Muscle layer of colon (tissue), 2 donors: Measurements from ENCODE around the gene UVRAG.
"Not testable (repeated sequence)": the region's sequence is repeated elsewhere in the genome, so short reads cannot be mapped to it uniquely, and the experiment has no call there.

Experiments used
- H3K27ac ChIP-seq: one replicate; pipeline ENCODE4 v1.7.0; 2013; ENCODE audit warnings: low read depth, mild to moderate bottlenecking, low read length, moderate library complexity
- H3K27me3 ChIP-seq, 2 donors: one replicate each; pipeline ENCODE4 v1.7.0; 2013; ENCODE audit warnings: low read length in 2 of 2, mild to moderate bottlenecking in 2 of 2; ENCODE audit not compliant: insufficient read depth in 2 of 2, control insufficient read depth in 1 of 2
- H3K36me3 ChIP-seq: one replicate; pipeline ENCODE4 v1.7.0; 2013; ENCODE audit warnings: mild to moderate bottlenecking, low read length; ENCODE audit not compliant: insufficient read depth
- H3K4me1 ChIP-seq: one replicate; pipeline ENCODE4 v1.7.0; 2013; ENCODE audit warnings: mild to moderate bottlenecking, low read length; ENCODE audit not compliant: insufficient read depth
- H3K4me3 ChIP-seq, 2 donors: one replicate each; pipeline ENCODE4 v1.7.0; 2013; ENCODE audit warnings: low read length in 2 of 2, low read depth in 1 of 2, mild to moderate bottlenecking in 1 of 2, moderate library complexity in 1 of 2
- H3K9ac ChIP-seq: one replicate; pipeline ENCODE4 v1.7.0; 2013; ENCODE audit warnings: low read length
- H3K9me3 ChIP-seq: one replicate; pipeline ENCODE4 v1.7.0; 2013; ENCODE audit warnings: mild to moderate bottlenecking, low read length
- donor health status: abdominal sarcoma.
- donor health status: Adenocarcinoma of cecum.

UVRAG gene

DNA sequence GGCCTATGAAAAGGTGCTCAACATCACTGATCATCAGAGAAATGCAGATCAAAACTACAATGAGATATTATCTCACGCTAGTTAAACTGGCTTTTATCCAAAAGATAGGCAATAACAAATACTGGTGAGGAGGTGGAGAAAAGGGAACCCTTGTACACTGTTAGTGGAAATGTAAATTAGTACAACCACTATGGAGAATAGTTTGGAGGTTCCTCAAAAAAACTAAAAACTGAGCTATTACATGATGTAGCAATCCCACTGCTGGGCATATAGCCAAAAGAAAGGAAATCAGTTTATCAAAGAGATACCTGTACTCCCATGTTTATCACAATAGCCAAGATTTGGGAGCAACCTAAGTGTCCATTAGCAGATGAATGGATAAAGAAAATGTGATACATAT, 118.7 kb downstream of the UVRAG start:
- H3K9ac ChIP-seq, H3K4me3 ChIP-seq, H3K27me3 ChIP-seq, H3K9me3 ChIP-seq, H3K36me3 ChIP-seq, H3K27ac ChIP-seq, H3K4me1 ChIP-seq: not testable (repeated sequence)

DNA sequence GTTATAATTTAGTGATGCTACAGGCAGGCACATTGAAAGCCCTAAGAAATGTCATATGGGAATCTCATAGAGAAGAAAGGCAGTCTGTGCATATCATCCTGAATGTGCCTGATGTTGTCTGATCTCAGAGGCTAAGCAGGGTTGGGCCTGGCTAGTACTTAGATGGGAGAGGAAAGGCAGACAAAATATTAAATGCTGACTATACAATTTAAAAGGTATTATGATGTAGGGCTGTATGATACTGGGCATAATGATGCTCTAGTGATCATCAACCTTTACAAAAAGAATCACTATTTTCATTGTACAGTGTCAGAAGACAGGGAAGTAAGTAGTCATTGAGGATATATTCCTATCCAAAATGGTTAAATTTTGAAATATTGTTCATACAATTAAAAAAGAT, 119.8 kb downstream of the UVRAG start:
- H3K27ac ChIP-seq, result no peak overlapping the region

DNA sequence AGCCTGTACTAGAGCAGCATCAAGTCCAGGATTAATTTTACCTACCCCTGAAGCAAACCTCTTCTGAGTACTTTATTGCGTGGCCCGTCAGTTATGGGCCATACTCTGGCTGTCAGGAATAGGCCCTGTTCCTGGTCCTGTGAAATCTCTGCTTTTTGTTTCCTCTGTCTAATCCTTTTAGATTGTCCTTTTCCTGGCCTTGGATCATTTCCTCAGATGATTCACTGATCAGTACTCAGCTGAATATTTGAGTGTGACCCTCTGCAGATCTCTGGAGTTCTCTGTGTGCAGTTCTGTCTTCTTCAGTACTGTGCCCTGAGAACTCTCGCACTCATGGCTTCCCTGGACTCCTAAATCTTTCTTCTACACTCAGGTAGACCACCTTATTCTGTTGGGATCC, 123.5 kb downstream of the UVRAG start:
- H3K4me3 ChIP-seq, result no peak overlapping the region
- peaks cover 18% of the 10 kb centered on the region for H3K4me1 ChIP-seq
- H3K9me3 ChIP-seq, result no peaks in the 10 kb centered on the region
- H3K36me3 ChIP-seq, result no peaks in the 10 kb centered on the region
- H3K9ac ChIP-seq, result no peak overlapping the region
- H3K27me3 ChIP-seq, result no peaks in the 10 kb centered on the region
- H3K27ac ChIP-seq, result no peak overlapping the region

More for the DNA sequence above, 119.8 kb downstream of the UVRAG start:
- Histone ChIP-seq H3K9me3 (no peaks in the 10 kb centered on the region), H3K27me3 (no peaks in the 10 kb centered on the region), H3K36me3 (no peaks in the 10 kb centered on the region), H3K4me3 (no peak overlapping the region), H3K9ac (no peak overlapping the region), H3K4me1 (peaks cover 18% of the 10 kb centered on the region)

DNA sequence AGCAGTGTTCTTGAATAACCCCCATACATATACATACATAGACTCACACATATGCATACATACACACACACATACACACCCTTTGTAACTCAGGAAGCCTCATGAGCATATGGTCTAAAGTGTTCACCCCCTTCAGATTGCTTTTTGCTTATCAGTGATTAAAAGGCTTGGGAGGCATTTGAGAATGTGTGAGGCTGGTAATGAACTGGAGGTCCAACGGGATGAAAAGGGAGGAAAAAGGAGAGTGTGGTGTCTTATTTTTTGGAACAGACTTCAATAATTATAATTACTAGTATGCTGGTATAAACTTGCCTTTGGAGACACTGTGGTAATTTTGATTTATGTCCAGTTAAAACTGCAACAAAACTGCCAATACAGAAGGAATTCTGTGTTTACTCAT, 124.5 kb downstream of the UVRAG start:
- Histone ChIP-seq H3K27me3 (no peaks in the 10 kb centered on the region), H3K9me3 (no peaks in the 10 kb centered on the region), H3K27ac (no peak overlapping the region), H3K4me3 (no peak overlapping the region), H3K9ac (no peak overlapping the region), H3K4me1 (peaks cover 18% of the 10 kb centered on the region), H3K36me3 (no peaks in the 10 kb centered on the region)

DNA sequence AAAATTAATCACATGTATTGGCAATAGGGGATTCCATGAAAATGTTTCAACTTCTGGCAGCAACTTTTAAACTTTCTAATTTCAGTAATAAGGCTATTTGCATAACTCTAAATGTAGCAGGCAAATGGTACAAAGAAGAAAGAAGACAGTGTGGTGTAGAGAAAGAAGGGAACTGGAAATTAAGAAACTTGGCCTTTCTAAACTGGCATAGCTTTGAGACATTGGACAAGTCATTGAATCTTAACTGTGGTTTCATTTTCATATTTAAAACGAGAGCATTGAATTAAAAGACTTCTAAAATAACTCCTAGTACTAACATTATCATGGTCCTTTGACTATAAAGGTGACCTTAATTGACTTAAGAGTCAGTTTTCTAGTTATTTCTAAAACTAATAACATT, 125.0 kb downstream of the UVRAG start:
- Histone ChIP-seq H3K4me1 (peaks cover 18% of the 10 kb centered on the region), H3K36me3 (no peaks in the 10 kb centered on the region), H3K27ac (no peak overlapping the region), H3K4me3 (no peak overlapping the region), H3K9ac (no peak overlapping the region), H3K27me3 (no peaks in the 10 kb centered on the region), H3K9me3 (no peaks in the 10 kb centered on the region)

DNA sequence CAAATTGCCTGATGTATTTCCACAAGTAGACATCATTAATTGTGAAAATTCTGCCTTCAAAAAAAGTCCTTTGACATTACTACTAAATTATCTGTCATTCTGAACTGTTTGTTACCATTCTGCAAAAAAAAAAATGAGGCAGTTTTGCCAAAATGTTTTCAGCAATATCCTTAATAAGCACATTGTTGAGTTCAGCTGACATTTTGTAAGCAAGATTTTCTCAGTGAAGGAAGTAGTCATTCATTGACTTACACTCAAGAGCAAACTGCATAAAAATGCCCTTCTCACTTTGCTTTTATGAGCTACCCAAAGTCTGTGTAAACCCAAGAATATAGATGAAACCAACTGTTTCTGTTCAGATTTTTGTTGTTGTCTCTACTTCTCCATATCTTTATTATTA, 125.9 kb downstream of the UVRAG start:
- Histone ChIP-seq H3K4me3 (no peak overlapping the region), H3K9ac (no peak overlapping the region), H3K4me1 (peaks cover 26% of the 10 kb centered on the region), H3K9me3 (no peaks in the 10 kb centered on the region), H3K36me3 (no peaks in the 10 kb centered on the region), H3K27ac (no peak overlapping the region), H3K27me3 (no peaks in the 10 kb centered on the region)

DNA sequence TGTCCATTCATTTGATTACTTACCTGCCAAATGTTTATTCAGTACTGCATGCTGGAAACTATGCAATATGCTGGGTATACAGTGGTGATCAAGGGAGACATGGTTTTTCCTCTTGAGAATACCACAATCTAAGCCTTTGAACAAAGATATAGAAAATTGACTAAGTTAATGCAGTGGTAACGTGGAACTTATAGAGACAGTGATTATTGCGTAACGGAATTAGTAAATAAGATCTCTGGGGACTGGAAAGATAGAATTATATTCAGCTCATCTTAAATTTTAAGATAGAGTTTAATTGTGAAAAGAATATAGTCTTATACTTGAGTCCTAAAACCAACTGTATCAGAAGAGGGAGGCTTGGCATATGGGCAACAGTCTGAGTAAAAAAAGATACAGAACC, 129.5 kb downstream of the UVRAG start:
- H3K9ac ChIP-seq, result no peak overlapping the region
- H3K4me1 ChIP-seq, result peaks cover 40% of the 10 kb centered on the region
- no peak overlapping the region for H3K4me3 ChIP-seq
- no peaks in the 10 kb centered on the region for H3K36me3 ChIP-seq
- no peaks in the 10 kb centered on the region for H3K27me3 ChIP-seq
- no peaks in the 10 kb centered on the region for H3K9me3 ChIP-seq
- no peak overlapping the region for H3K27ac ChIP-seq

DNA sequence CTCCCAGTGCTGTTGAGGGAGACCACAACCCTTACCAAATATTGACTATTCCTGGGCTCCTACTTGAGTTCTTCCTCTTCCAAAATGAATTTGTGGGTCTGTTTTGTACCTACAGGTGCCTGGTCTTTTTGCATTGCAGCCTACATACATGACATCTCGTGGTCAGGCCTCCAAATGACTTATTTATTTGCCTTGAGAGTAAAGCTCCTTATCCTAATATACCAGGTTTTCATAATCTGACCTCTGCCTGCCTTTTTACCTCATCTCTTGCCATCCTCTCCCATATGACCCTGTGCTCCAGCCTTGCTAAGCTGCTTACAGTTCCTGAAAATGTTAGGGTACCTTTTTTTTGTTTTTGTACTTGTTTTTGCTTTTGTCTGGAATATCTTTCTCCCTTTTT, 130.4 kb downstream of the UVRAG start:
- H3K27ac ChIP-seq, result no peak overlapping the region
- no peaks in the 10 kb centered on the region for H3K27me3 ChIP-seq

DNA sequence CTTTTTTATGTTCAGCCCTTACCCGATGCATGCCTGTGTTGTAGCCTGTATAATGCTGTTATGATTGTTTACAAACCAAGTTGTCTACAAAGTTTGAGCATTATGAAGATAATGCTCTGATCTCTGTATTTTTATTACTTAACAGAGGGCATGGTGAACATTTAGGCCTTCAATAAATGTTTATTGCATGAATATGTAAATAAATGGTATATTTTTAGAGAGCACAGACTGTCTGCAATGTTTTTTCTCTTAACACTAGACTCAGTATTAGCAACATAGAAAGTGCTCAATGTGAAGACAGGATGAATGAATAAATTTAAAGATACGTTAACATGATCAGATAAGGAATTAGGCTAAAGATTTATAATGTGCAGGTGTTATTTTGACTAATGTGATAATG, 130.9 kb downstream of the UVRAG start:
- H3K27ac ChIP-seq, result no peak overlapping the region
- no peaks in the 10 kb centered on the region for H3K9me3 ChIP-seq
- H3K27me3 ChIP-seq, result no peaks in the 10 kb centered on the region
- no peaks in the 10 kb centered on the region for H3K36me3 ChIP-seq
- H3K4me1 ChIP-seq, result peaks cover 37% of the 10 kb centered on the region
- no peak overlapping the region for H3K9ac ChIP-seq
- H3K4me3 ChIP-seq, result no peak overlapping the region

More for the DNA sequence above, 130.4 kb downstream of the UVRAG start:
- Histone ChIP-seq H3K4me1 (peaks cover 37% of the 10 kb centered on the region), H3K36me3 (no peaks in the 10 kb centered on the region), H3K9me3 (no peaks in the 10 kb centered on the region), H3K4me3 (no peak overlapping the region), H3K9ac (no peak overlapping the region)

DNA sequence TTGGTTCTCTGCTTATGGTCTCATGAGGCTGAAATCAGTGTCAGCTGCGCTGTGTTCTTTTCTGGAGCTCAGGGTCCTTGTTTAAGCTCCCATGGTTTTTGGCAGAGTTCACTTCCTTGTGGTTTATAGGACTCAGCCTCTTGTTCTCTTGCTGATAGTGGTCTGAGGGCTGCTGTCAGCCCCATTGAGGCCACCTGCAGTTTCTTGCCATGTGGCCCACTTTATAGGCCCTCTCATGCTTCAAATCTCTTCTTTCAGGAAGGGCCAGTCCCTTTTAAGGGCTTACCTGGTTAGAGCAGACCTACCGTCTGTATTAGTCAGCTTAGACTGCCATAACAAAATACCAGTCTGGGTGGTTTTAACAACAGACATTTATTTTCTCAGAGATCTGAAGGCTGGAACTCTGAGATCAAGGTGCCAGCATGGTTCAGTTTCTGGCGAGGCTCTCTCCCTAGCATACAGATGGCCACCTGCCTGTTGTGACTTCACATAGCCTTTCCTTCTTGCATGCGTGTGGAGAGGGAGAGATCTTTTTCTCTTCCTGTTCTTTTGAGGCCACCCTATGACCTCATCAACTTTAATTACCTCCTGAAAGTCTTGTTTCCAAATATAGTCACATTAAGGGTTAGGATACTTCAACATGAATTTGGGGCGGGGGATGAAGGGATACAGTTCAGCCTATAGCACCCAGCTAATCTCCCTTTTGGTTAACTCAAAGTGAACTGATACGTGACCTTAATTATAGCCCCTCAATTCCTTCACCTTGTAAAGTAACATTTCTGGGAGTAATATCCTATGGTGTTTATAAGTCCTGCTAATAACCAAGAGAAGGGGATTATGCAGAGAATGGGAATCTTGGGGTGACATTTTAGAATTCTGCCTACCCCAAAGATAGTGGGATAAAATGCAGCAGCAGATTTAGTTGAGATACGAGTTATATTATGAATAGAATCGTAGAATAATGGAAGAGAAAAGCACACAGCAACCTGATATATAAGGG, 131.8 kb downstream of the UVRAG start:
- peaks cover 37% of the 10 kb centered on the region for H3K4me1 ChIP-seq
- peak overlapping the region; percentile 51 for H3K27ac ChIP-seq
- H3K9ac ChIP-seq, result no peak overlapping the region
- H3K36me3 ChIP-seq, result no peaks in the 10 kb centered on the region
- no peaks in the 10 kb centered on the region for H3K27me3 ChIP-seq
- H3K4me3 ChIP-seq, result no peak overlapping the region
- H3K9me3 ChIP-seq, result no peaks in the 10 kb centered on the region

DNA sequence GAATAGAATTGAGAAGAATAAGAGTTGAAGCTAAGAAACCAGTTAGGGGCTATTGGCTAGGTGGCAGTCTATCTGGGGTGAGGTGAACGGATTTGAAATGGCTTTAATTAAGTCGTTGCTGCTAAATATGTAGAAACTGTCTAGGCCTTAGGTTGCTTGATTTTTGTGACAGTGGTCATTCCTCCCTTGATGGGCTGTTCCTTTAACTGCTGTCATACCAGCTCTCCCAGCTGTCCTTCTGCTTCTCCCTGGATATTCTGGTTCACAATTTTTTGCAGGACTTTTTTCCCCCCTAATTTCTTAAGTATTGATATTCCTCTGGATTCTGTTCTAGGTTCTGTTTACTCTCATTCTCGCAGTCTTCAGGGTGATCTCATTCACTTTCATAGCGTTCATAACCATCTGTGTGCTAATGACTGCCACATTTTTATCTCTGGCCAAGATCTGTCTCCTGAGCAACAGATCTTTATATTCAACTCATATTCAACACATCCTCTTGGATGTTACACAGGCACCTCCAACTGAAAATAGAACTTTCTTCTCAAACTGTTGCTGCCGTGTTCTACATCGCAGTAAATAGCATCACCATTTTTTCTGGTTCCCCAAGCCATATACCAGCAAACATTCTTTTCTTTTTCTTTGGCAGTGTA, 134.1 kb downstream of the UVRAG start:
- Histone ChIP-seq H3K27me3 (no peaks in the 10 kb centered on the region), H3K4me3 (no peak overlapping the region), H3K4me1 (peaks cover 37% of the 10 kb centered on the region), H3K9ac (no peak overlapping the region), H3K27ac (no peak overlapping the region), H3K9me3 (no peaks in the 10 kb centered on the region), H3K36me3 (no peaks in the 10 kb centered on the region)
